Natural killer cell (primary cell): ENCODE results near the gene PRKN. TPM values are rescaled to one million over a fixed set of nuclear protein-coding genes. Genes with fewer than 3 reads are reported as not detected.

ENCODE experiments used
- ATAC-seq, 3 donors: fragments of 150-1000 bp in 2 of 3; fragments of 200-7000 bp in 1 of 3; cut with Tn5 transposase; 1 replicate in 1 of 3; 2 replicates in 2 of 3; pipeline ENCODE4 v1.10.0; 2021; ENCODE audit warnings: mild to moderate bottlenecking in 2 of 3, moderate library complexity in 2 of 3
- DNase-seq, 2 donors: peaks; one replicate each; pipeline versions ENCODE4 v3.0.0 to v3.0.0-alpha.2; 2013 to 2021; ENCODE audit warnings: mixed read lengths in 1 of 2
- H3K27ac ChIP-seq: one replicate; pipeline ENCODE4 v1.5.1; 2013; ENCODE audit warnings: mild to moderate bottlenecking, low read length
- H3K27me3 ChIP-seq: one replicate; pipeline ENCODE4 v1.6.1; 2013; ENCODE audit warnings: low read length; ENCODE audit not compliant: control insufficient read depth, insufficient read depth
- H3K36me3 ChIP-seq: one replicate; pipeline ENCODE4 v1.6.1; 2013; ENCODE audit warnings: low read length; ENCODE audit not compliant: control insufficient read depth, insufficient read depth
- H3K4me1 ChIP-seq: one replicate; pipeline ENCODE4 v1.6.1; 2013; ENCODE audit warnings: low read length; ENCODE audit not compliant: control insufficient read depth, insufficient read depth
- H3K4me3 ChIP-seq: one replicate; pipeline ENCODE4 v1.5.1; 2013; ENCODE audit warnings: low read length
- H3K9me3 ChIP-seq: one replicate; pipeline ENCODE4 v1.6.1; 2013; ENCODE audit warnings: low read length; ENCODE audit not compliant: control insufficient read depth, insufficient read depth
- H3K27ac Mint-ChIP-seq, 2 donors: one replicate each; pipeline ENCODE4 v1.8.0; 2022; ENCODE audit warnings: mild to moderate bottlenecking in 2 of 2, mixed read lengths in 2 of 2, moderate library complexity in 1 of 2
- H3K27me3 Mint-ChIP-seq, 2 donors: one replicate each; pipeline ENCODE4 v1.8.0; 2022; ENCODE audit warnings: low read depth in 2 of 2, mixed read lengths in 2 of 2
- H3K36me3 Mint-ChIP-seq: one replicate; pipeline ENCODE4 v1.8.0; 2022; ENCODE audit warnings: mixed read lengths
- H3K4me1 Mint-ChIP-seq, 2 donors: one replicate each; pipeline ENCODE4 v1.8.0; 2022; ENCODE audit warnings: mixed read lengths in 2 of 2
- H3K4me3 Mint-ChIP-seq: one replicate; pipeline ENCODE4 v1.8.0; 2022; ENCODE audit warnings: mild to moderate bottlenecking, moderate library complexity, mixed read lengths
- H3K9me3 Mint-ChIP-seq, 2 donors: one replicate each; pipeline ENCODE4 v1.8.0; 2022; ENCODE audit warnings: mixed read lengths in 2 of 2
- CTCF ChIP-seq: fragments of 200-600 bp; IDR thresholded peaks from one replicate; pipeline ENCODE4 v1.8.0; 2022; ENCODE audit warnings: antibody characterized with exemption
- WGBS: methylation state at CpG from one replicate; pipeline ENCODE4 v1.1.7; 2013; ENCODE audit warnings: missing lambda C conversion rate; ENCODE audit not compliant: insufficient coverage; 5-methylcytosine and 5-hydroxymethylcytosine counted together
- intact Hi-C: fragments of 100-400 bp; cut with micrococcal nuclease; formaldehyde crosslinking; loops from one replicate; pipeline ENCODE4 v1.14.2; 2022
- total RNA-seq, 4 donors: library from RNA; stranded (reverse); fragments of 120-200 nt in 1 of 4; gene quantifications; one replicate each; pipeline versions ENCODE4 v1.2.3 to v1.2.4, GENCODE V29; 2013 to 2022

Gene PRKN
- total RNA-seq, 3 donors from 2014 or later (not counting 1 experiment from before 2014, with no cell fraction given), result 1.4 to 1.9 (median 1.9) TPM

DNA sequence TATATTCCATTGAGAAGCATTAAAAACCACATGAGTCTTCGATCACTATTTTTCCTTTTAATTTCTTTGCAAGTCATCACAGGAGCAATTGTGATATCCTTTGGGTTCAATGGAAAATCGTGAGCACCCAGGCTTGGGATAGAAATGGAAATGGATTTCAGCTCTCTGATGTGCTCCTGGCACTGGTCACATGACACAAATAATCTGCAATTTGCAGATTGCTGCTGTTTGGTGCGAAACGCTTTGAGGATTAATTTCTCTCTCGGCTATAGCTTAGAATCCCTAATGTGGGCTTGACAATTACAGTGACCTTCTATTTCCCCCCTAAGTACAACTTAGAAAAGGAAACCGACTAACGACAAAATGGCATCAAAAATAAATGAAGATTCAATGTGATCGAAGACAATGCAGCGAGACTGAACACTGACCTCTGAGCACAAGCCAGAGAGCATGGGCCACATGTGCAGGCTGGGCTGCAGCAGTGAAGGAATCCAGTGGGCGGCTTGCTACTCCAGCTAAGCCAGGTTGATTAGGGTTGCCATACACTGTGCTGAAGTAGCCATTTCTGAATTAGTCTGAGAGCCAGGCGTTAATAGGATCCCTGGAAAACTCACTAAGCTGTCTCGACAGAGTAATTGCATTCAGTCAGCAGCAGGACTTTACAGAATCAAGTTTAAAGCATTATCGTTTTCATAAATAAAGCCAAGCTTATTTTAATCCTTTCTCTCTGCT, 1151.9 kb downstream of the PRKN start:
- H3K27me3 ChIP-seq, result no peaks in the 10 kb centered on the region
- intact Hi-C loops, result no loop called here
- Mint-ChIP-seq H3K9me3 (peaks cover 0 to 2% of the 10 kb centered on the region in 2 donors), H3K27me3 (no peaks in the 10 kb centered on the region), H3K36me3 (no peaks in the 10 kb centered on the region), H3K4me1 (peaks cover 7 to 8% of the 10 kb centered on the region in 2 donors), H3K4me3 (no peak overlapping the region), H3K27ac (no peak overlapping the region)
- no peaks in the 10 kb centered on the region for H3K9me3 ChIP-seq
- WGBS, result 88% methylated on average over 12 of the region's 13 CpGs
- H3K4me1 ChIP-seq, result peaks cover 5% of the 10 kb centered on the region
- H3K36me3 ChIP-seq, result no peaks in the 10 kb centered on the region
- ATAC-seq (no peak), DNase-seq (no peak)
- H3K27ac ChIP-seq, result no peak overlapping the region
- no peak for TF ChIP-seq CTCF
- no peak overlapping the region for H3K4me3 ChIP-seq

- intact Hi-C loops, result no loop called here
- no peaks in the 10 kb centered on the region for H3K36me3 Mint-ChIP-seq
Observed at GRCh38 chr6:161568885-161569456, 1158.6 kb downstream of the PRKN start.

DNA sequence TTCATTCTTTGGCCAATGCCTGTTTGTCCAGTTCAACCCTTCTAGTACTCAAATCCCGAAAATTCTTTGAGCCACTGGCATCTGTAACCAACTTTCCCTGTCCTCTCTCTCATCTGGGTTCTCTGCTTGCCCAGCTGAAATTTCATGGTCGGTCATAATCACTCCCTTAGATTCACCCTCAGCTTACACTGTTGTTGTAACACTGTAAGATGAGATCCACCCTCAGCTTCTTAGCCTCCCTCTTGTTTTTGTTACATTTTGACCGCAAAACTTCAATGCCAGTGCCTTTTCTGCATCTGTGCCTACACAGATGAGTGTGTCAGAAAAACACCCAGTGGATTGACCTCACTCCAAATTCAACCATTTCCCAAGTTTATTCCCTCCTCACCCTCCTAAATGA, 1162.6 kb downstream of the PRKN start:
- intact Hi-C loops, result no loop called here
- Mint-ChIP-seq H3K36me3 (no peaks in the 10 kb centered on the region), H3K27ac (no peak overlapping the region), H3K9me3 (no peaks in the 10 kb centered on the region), H3K27me3 (no peaks in the 10 kb centered on the region), H3K4me3 (no peak overlapping the region), H3K4me1 (no peaks in the 10 kb centered on the region)
- Histone ChIP-seq H3K4me3 (no peak overlapping the region), H3K9me3 (peaks cover 2% of the 10 kb centered on the region), H3K36me3 (no peaks in the 10 kb centered on the region), H3K27me3 (no peaks in the 10 kb centered on the region), H3K27ac (no peak overlapping the region), H3K4me1 (no peaks in the 10 kb centered on the region)
- 78% methylated on average over 3 of the region's 3 CpGs for WGBS
- ATAC-seq, result no peak
- TF ChIP-seq CTCF, result no peak
- DNase-seq, result no peak

More at GRCh38 chr6:161568885-161569456, 1158.6 kb downstream of the PRKN start:
- DNase-seq, result no peak
- Histone ChIP-seq H3K36me3 (no peaks in the 10 kb centered on the region), H3K4me1 (no peaks in the 10 kb centered on the region), H3K9me3 (peaks cover 2% of the 10 kb centered on the region), H3K27me3 (no peaks in the 10 kb centered on the region), H3K4me3 (no peak overlapping the region), H3K27ac (no peak overlapping the region)
- H3K9me3 Mint-ChIP-seq, result no peaks in the 10 kb centered on the region
- no peaks in the 10 kb centered on the region for H3K4me1 Mint-ChIP-seq
- H3K27ac Mint-ChIP-seq, result no peak overlapping the region
- no peak for TF ChIP-seq CTCF
- no peak for ATAC-seq
- no peak overlapping the region for H3K4me3 Mint-ChIP-seq
- no peaks in the 10 kb centered on the region for H3K27me3 Mint-ChIP-seq
- 92% methylated on average over 6 of the region's 6 CpGs for WGBS
